HG02970 (cell line): ENCODE data around the gene HLA-F.

Experiments used
- ATAC-seq: cut with Tn5 transposase; IDR thresholded peaks from one replicate; pipeline ENCODE4 v1.9.1; 2021; ENCODE audit warnings: mild to moderate bottlenecking, moderate library complexity, moderate number of reproducible peaks; ENCODE audit not compliant: unreplicated experiment, low FRiP score

Gene HLA-F

GRCh38 chr6:29742127-29742526 lies 18.9 kb downstream of the HLA-F start:
- no peak for ATAC-seq

- no peak for ATAC-seq
Observed at GRCh38 chr6:29743025-29743424, 19.8 kb downstream of the HLA-F start.

GRCh38 chr6:29743568-29743967 lies 20.3 kb downstream of the HLA-F start:
- ATAC-seq = no peak

- no peak for ATAC-seq
Observed at GRCh38 chr6:29744131-29744530, 20.9 kb downstream of the HLA-F start.

- no peak for ATAC-seq
Observed at GRCh38 chr6:29744621-29745020, 21.4 kb downstream of the HLA-F start.

- ATAC-seq = no peak
Observed at GRCh38 chr6:29745386-29745785, 22.2 kb downstream of the HLA-F start.

GRCh38 chr6:29745855-29746449 lies 22.7 kb downstream of the HLA-F start:
- no peak for ATAC-seq

GRCh38 chr6:29746846-29747687 lies 23.8 kb downstream of the HLA-F start:
- no peak for ATAC-seq

GRCh38 chr6:29747688-29748250 lies 24.5 kb downstream of the HLA-F start:
- no peak for ATAC-seq

GRCh38 chr6:29748391-29749307 lies 25.4 kb downstream of the HLA-F start:
- no peak for ATAC-seq

- ATAC-seq = no peak
Observed at GRCh38 chr6:29749308-29749662, 26.1 kb downstream of the HLA-F start.

GRCh38 chr6:29749668-29750067 lies 26.4 kb downstream of the HLA-F start:
- ATAC-seq = no peak

GRCh38 chr6:29750709-29751108 lies 27.5 kb downstream of the HLA-F start:
- ATAC-seq = no peak

GRCh38 chr6:29751480-29751879 lies 28.2 kb downstream of the HLA-F start:
- no peak for ATAC-seq

- ATAC-seq = peak; percentile 59
Observed at GRCh38 chr6:29752451-29753308, 29.4 kb downstream of the HLA-F start.

- no peak for ATAC-seq
Observed at GRCh38 chr6:29753309-29753644, 30.0 kb downstream of the HLA-F start.

- no peak for ATAC-seq
Observed at GRCh38 chr6:29755295-29755871, 32.1 kb downstream of the HLA-F start.

GRCh38 chr6:29757282-29757681 lies 34.0 kb downstream of the HLA-F start:
- ATAC-seq = no peak

- no peak for ATAC-seq
Observed at GRCh38 chr6:29757701-29758293, 34.6 kb downstream of the HLA-F start.
